Activated naive CD8-positive, alpha-beta T cell (primary cell): ENCODE measurements around the gene RSF1.

Experiments used
- H3K27ac Mint-ChIP-seq: one replicate; pipeline ENCODE4 v1.8.0; 2021; ENCODE audit warnings: mixed read lengths
- H3K27me3 Mint-ChIP-seq: one replicate; pipeline ENCODE4 v1.8.0; 2021; ENCODE audit warnings: mixed read lengths
- H3K36me3 Mint-ChIP-seq: one replicate; pipeline ENCODE4 v1.8.0; 2021; ENCODE audit warnings: mixed read lengths
- H3K4me1 Mint-ChIP-seq: one replicate; pipeline ENCODE4 v1.8.0; 2021; ENCODE audit warnings: low read depth, mixed read lengths
- H3K4me3 Mint-ChIP-seq: one replicate; pipeline ENCODE4 v1.8.0; 2021; ENCODE audit warnings: mild to moderate bottlenecking, mixed read lengths
- H3K9me3 Mint-ChIP-seq: one replicate; pipeline ENCODE4 v1.8.0; 2021; ENCODE audit warnings: low read depth, mixed read lengths

RSF1 gene

GRCh38 chr11:77611921-77612320 is 208.6 kb downstream of the RSF1 start:
- Mint-ChIP-seq H3K9me3 (no peaks in the 10 kb centered on the region), H3K4me3 (no peak overlapping the region), H3K4me1 (no peaks in the 10 kb centered on the region), H3K27me3 (no peaks in the 10 kb centered on the region), H3K27ac (no peak overlapping the region), H3K36me3 (peaks cover 9% of the 10 kb centered on the region)
